Suprapubic skin (tissue), 4 donors: ENCODE measurements around the gene NDFIP1.

Experiments
- EP300 ChIP-seq: sonication (generic); formaldehyde crosslinking; IDR thresholded peaks from one replicate; pipeline ENCODE4 v1.6.1; 2017; ENCODE audit warnings: antibody characterized with exemption
- POLR2A ChIP-seq, 2 donors: fragments of 450-650 bp; IDR thresholded peaks; one replicate each; pipeline ENCODE4 v1.6.1; 2017; ENCODE audit warnings: antibody characterized with exemption in 2 of 2, mild to moderate bottlenecking in 2 of 2, moderate library complexity in 2 of 2
- POLR2AphosphoS5 ChIP-seq, 3 donors: sonication (generic); formaldehyde crosslinking; IDR thresholded peaks; one replicate each; pipeline ENCODE4 v1.6.1; 2017; ENCODE audit warnings: antibody characterized with exemption in 3 of 3
- TF ChIP-seq, protein P1 (sequence below), 2 donors: fragments of 200-600 bp in 1 of 2; fragments of 450-650 bp in 1 of 2; sonication (generic) in 1 of 2; IDR thresholded peaks; one replicate each; pipeline ENCODE4 v1.5.1; 2016 to 2019; ENCODE audit warnings: antibody characterized with exemption in 2 of 2, mild to moderate bottlenecking in 1 of 2, moderate library complexity in 1 of 2

DNA sequence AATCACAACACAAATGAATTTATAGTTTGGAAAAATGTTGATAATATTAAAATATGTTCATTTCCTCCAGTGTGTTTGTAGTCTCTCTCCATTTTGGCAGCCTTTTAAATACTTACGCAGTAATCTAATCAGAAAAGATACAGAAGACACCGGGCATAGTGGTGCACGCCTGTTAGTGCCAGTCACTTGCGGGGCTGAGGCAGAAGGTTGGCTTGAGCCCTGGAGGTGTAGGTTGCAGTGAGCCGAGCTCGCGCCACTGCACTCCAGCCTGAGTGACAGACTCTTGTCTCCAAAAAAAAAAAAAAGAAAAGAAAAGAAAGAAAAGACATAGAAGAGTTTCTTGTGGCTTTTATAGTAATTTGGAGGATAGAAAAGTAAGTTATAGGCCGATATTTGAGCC lies 41.9 kb downstream of the NDFIP1 start:
- TF ChIP-seq POLR2A (IDR thresholded peaks at IDR 0.05) (no peak), EP300 (no peak), POLR2AphosphoS5 (IDR thresholded peaks at IDR 0.05) (no peak)
- TF ChIP-seq, protein P1, sequence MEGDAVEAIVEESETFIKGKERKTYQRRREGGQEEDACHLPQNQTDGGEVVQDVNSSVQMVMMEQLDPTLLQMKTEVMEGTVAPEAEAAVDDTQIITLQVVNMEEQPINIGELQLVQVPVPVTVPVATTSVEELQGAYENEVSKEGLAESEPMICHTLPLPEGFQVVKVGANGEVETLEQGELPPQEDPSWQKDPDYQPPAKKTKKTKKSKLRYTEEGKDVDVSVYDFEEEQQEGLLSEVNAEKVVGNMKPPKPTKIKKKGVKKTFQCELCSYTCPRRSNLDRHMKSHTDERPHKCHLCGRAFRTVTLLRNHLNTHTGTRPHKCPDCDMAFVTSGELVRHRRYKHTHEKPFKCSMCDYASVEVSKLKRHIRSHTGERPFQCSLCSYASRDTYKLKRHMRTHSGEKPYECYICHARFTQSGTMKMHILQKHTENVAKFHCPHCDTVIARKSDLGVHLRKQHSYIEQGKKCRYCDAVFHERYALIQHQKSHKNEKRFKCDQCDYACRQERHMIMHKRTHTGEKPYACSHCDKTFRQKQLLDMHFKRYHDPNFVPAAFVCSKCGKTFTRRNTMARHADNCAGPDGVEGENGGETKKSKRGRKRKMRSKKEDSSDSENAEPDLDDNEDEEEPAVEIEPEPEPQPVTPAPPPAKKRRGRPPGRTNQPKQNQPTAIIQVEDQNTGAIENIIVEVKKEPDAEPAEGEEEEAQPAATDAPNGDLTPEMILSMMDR (IDR thresholded peaks at IDR 0.05) = no peak
